HG03108 (cell line): ENCODE results near the gene PIR.

Experiments
- ATAC-seq: cut with Tn5 transposase; IDR thresholded peaks from one replicate; pipeline ENCODE4 v1.9.1; 2021; ENCODE audit warnings: moderate library complexity; ENCODE audit not compliant: unreplicated experiment

The PIR gene

GRCh38 chrX:15493118-15493962 is at the start of gene PIR:
PIR (minus strand) TSS chrX:15493333; CDS start chrX:15491257, 2,076 bp downstream.
- peak; percentile 96 for ATAC-seq

- ATAC-seq: no peak
Observed at GRCh38 chrX:15530318-15530717, 37.2 kb upstream of the PIR start.

GRCh38 chrX:15529165-15529564 is 36.0 kb upstream of the PIR start:
- no peak for ATAC-seq

- ATAC-seq: no peak
Observed at GRCh38 chrX:15525664-15526416, 32.7 kb upstream of the PIR start.

- ATAC-seq: no peak
Observed at GRCh38 chrX:15524417-15524816, 31.3 kb upstream of the PIR start.

- no peak for ATAC-seq
Observed at GRCh38 chrX:15523088-15523487, 30.0 kb upstream of the PIR start.

- ATAC-seq: no peak
Observed at GRCh38 chrX:15522464-15522863, 29.3 kb upstream of the PIR start.

GRCh38 chrX:15515931-15516330 is 22.8 kb upstream of the PIR start:
- no peak for ATAC-seq

- no peak for ATAC-seq
Observed at GRCh38 chrX:15514279-15514678, 21.1 kb upstream of the PIR start.

GRCh38 chrX:15512401-15512965 is 19.4 kb upstream of the PIR start:
- no peak for ATAC-seq

- ATAC-seq: no peak
Observed at GRCh38 chrX:15511563-15511962, 18.4 kb upstream of the PIR start.

GRCh38 chrX:15509845-15510244 is 16.7 kb upstream of the PIR start:
- no peak for ATAC-seq

- no peak for ATAC-seq
Observed at GRCh38 chrX:15507005-15507404, 13.9 kb upstream of the PIR start.

- no peak for ATAC-seq
Observed at GRCh38 chrX:15505101-15505500, 12.0 kb upstream of the PIR start.

- no peak for ATAC-seq
Observed at GRCh38 chrX:15504661-15505060, 11.5 kb upstream of the PIR start.

GRCh38 chrX:15501506-15501905 is 8.4 kb upstream of the PIR start:
- no peak for ATAC-seq

GRCh38 chrX:15500497-15500966 is 7.4 kb upstream of the PIR start, which contains the start of gene BMX:
BMX (plus strand) TSS chrX:15500807; CDS start chrX:15508354, 7,547 bp downstream.
- no peak for ATAC-seq

GRCh38 chrX:15499976-15500375 is 6.8 kb upstream of the PIR start:
- ATAC-seq: no peak

GRCh38 chrX:15498741-15499140 is 5.6 kb upstream of the PIR start:
- no peak for ATAC-seq

GRCh38 chrX:15497865-15498264 is 4.7 kb upstream of the PIR start:
- ATAC-seq: no peak

GRCh38 chrX:15496824-15497223 is 3.7 kb upstream of the PIR start:
- ATAC-seq: no peak

- no peak for ATAC-seq
Observed at GRCh38 chrX:15495801-15496200, 2.7 kb upstream of the PIR start.
